K562 treated with DMSO at 1 percent for 24 hours (cell line): Measurements from ENCODE around the gene SMPX. TPM values are rescaled to one million over a fixed set of nuclear protein-coding genes. Genes with fewer than 3 reads are reported as not detected.

Experiments used
- total RNA-seq: library from RNA; unstranded; fragments of 300-600 nt; gene quantifications from 2 replicates; pipeline ENCODE4 v1.2.3, GENCODE V29; 2022; ENCODE audit warnings: low read depth; ENCODE audit not compliant: insufficient read depth

The SMPX gene
- total RNA-seq: not detected in 2 replicates

DNA sequence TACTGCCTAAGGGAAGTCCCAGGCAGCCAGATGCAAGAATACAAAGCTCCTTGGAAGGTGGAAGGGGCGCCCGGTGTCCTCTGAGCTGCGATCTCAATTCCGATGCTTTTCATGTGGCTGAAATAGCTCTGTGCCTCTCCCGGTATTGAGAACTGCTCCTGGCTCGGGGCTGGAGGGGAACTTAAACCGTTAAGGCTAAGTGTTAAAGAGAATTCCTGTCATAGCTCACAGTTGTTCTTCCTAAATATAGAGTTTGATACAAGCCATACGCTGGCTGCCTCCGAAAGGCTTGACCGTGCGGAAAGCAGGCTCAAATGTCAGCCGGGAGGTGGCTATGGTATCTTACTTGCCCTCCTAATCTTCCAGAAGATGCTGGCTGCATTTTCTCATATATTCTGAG lies at the start of gene SMPX:
Gene SMPX, minus strand, starts transcription at position 157 of the 400 bp plus-strand sequence. CDS start 3,826 bp downstream, outside the sequence.

DNA sequence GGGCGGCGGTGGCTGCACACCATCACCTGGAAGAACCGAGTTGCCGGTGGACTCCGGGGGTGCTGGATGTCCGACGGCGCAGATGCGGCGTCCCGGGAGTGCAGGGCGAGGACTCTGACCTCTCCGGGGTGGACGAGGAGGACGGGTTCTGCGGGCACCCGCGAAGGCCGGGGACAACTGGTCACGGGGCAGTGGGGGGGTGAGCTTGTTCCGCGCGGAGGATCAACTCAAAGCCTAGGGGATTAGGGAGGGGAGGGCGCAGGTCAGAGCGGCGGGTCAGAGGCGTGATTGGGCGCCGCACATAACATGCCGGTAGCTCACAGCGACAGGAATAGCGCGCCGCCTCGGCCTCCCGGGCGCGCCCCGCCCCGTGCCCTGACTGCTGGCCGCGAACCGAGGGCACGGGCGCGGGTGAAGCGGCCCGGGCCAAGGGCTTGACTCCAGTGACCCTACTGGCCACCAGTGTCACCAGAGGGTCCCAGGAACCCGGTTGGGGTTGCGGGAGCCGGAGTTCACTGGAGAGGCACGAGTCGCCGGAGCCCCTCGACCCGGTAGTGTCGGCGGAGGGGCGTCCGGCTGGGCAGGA lies 99.7 kb downstream of the SMPX start, which contains the start of gene KLHL34:
Gene KLHL34, minus strand, starts transcription at position 179 of the 586 bp plus-strand sequence. CDS start 542 bp downstream, outside the sequence.

Other genes with a start within 250 kb of the SMPX start
- not detected in 2 replicates for gene KLHL34, start 99.8 kb downstream of the SMPX start, total RNA-seq
- 6.0 and 7.7 TPM in 2 replicates for gene MBTPS2, start 81.5 kb upstream of the SMPX start, total RNA-seq
- 1.5 and 1.9 TPM in 2 replicates for gene YY2, start 97.9 kb upstream of the SMPX start, total RNA-seq
- gene SMS, start 182.6 kb upstream of the SMPX start, total RNA-seq: 39.4 and 45.7 TPM in 2 replicates